Neural crest cell (in vitro differentiated cells): ENCODE measurements around the gene LAP3. TPM values are rescaled to one million over a fixed set of nuclear protein-coding genes. Genes with fewer than 3 reads are reported as not detected.
A peak's percentile ranks its signal among the peaks of the same experiment; 100 is the strongest.

ENCODE experiments used
- DNase-seq: peaks from one replicate; pipeline ENCODE4 v3.0.0; 2021; ENCODE audit warnings: low read depth, mixed read lengths, low spot score
- H3K27ac Mint-ChIP-seq: one replicate; pipeline ENCODE4 v1.8.0; 2021; ENCODE audit warnings: mild to moderate bottlenecking, mixed read lengths; ENCODE audit not compliant: unreplicated experiment
- H3K27me3 Mint-ChIP-seq: 2 replicates; pipeline ENCODE4 v1.8.0; 2021; ENCODE audit warnings: low read depth, mild to moderate bottlenecking, mixed read lengths
- H3K36me3 Mint-ChIP-seq: 2 replicates; pipeline ENCODE4 v1.8.0; 2021; ENCODE audit warnings: low read depth, mild to moderate bottlenecking, mixed read lengths
- H3K4me1 Mint-ChIP-seq: 2 replicates; pipeline ENCODE4 v1.8.0; 2021; ENCODE audit warnings: mixed read lengths
- H3K4me3 Mint-ChIP-seq: one replicate; pipeline ENCODE4 v1.8.0; 2021; ENCODE audit warnings: mild to moderate bottlenecking, mixed read lengths
- H3K9me3 Mint-ChIP-seq: 2 replicates; pipeline ENCODE4 v1.8.0; 2021; ENCODE audit warnings: mixed read lengths
- total RNA-seq: library from RNA; stranded (reverse); gene quantifications from 2 replicates; pipeline ENCODE4 v1.2.1, GENCODE V29; 2021
- TF ChIP-seq, protein P1 (sequence below): fragments of 200-600 bp; sonication (generic); conservative IDR thresholded peaks from 2 replicates; pipeline ENCODE4 v1.5.0; 2021; ENCODE audit warnings: antibody characterized with exemption, mild to moderate bottlenecking

LAP3 gene
- total RNA-seq, 1 donor from 2014 or later: 46.7 TPM

- Mint-ChIP-seq H3K9me3 (no peaks in the 10 kb centered on the region), H3K36me3 (peaks cover under 1% of the 10 kb centered on the region), H3K4me1 (peaks cover 28% of the 10 kb centered on the region), H3K27me3 (no peaks in the 10 kb centered on the region), H3K4me3 (peak overlapping the region; percentile 97), H3K27ac (peak overlapping the region; percentile 98)
- TF ChIP-seq, protein P1, sequence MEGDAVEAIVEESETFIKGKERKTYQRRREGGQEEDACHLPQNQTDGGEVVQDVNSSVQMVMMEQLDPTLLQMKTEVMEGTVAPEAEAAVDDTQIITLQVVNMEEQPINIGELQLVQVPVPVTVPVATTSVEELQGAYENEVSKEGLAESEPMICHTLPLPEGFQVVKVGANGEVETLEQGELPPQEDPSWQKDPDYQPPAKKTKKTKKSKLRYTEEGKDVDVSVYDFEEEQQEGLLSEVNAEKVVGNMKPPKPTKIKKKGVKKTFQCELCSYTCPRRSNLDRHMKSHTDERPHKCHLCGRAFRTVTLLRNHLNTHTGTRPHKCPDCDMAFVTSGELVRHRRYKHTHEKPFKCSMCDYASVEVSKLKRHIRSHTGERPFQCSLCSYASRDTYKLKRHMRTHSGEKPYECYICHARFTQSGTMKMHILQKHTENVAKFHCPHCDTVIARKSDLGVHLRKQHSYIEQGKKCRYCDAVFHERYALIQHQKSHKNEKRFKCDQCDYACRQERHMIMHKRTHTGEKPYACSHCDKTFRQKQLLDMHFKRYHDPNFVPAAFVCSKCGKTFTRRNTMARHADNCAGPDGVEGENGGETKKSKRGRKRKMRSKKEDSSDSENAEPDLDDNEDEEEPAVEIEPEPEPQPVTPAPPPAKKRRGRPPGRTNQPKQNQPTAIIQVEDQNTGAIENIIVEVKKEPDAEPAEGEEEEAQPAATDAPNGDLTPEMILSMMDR: no peak
- no peak for DNase-seq
Measured at GRCh38 chr4:17613761-17614415, 36.9 kb downstream of the LAP3 start.

- Mint-ChIP-seq H3K9me3 (no peaks in the 10 kb centered on the region), H3K4me3 (peak within 1 kb of the TSS; percentile 97), H3K27ac (peak within 1 kb of the TSS; percentile 98), H3K4me1 (peaks cover 31% of the 10 kb centered on the region), H3K36me3 (peaks cover 4% of the 10 kb centered on the region), H3K27me3 (no peaks in the 10 kb centered on the region)
- DNase-seq: peak; percentile 91
- TF ChIP-seq, protein P1: peak; percentile 40
Measured at GRCh38 chr4:17614416-17615299, 37.7 kb downstream of the LAP3 start, which contains the start of gene MED28. Gene MED28, plus strand, starts transcription at chr4:17614641. Its CDS starts 14 bp downstream, at chr4:17614655.

DNA sequence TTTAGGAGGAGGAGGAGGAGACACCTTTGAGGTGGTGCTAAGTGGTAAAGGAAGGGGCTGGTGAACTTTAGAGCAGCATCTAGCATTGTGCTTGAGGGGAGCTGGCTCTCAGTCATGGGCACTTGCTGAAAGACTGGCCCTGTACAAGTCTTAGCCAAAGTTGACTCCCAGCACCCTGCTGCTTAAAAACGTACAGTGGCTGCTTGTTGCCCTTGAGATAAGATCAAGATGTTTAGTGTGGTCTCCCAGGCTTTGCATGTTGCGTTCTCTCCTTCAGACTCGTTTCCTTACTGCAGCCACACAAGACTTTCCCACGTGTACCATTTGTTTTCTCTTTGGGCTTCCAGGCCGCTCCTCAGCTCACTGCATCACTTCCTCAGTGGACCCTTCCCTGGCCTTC is 39.3 kb downstream of the LAP3 start:
- no peaks in the 10 kb centered on the region for H3K9me3 Mint-ChIP-seq
- H3K27ac Mint-ChIP-seq: no peak overlapping the region
- H3K27me3 Mint-ChIP-seq: no peaks in the 10 kb centered on the region
- H3K4me1 Mint-ChIP-seq: peaks cover 31% of the 10 kb centered on the region
- TF ChIP-seq, protein P1: no peak
- DNase-seq: no peak
- H3K36me3 Mint-ChIP-seq: peaks cover 5% of the 10 kb centered on the region
- peak overlapping the region; percentile 87 for H3K4me3 Mint-ChIP-seq

- Mint-ChIP-seq H3K27ac (peak overlapping the region; percentile 9), H3K9me3 (no peaks in the 10 kb centered on the region), H3K4me1 (peaks cover 29% of the 10 kb centered on the region), H3K36me3 (peaks cover 13% of the 10 kb centered on the region), H3K4me3 (peak overlapping the region; percentile 60), H3K27me3 (no peaks in the 10 kb centered on the region)
- TF ChIP-seq, protein P1: no peak
- no peak for DNase-seq
Measured at GRCh38 chr4:17618926-17619325, 41.9 kb downstream of the LAP3 start.

GRCh38 chr4:17619416-17620105 is 42.6 kb downstream of the LAP3 start:
- Mint-ChIP-seq H3K27ac (peak overlapping the region; percentile 9), H3K27me3 (no peaks in the 10 kb centered on the region), H3K9me3 (no peaks in the 10 kb centered on the region), H3K4me1 (peaks cover 23% of the 10 kb centered on the region), H3K36me3 (peaks cover 19% of the 10 kb centered on the region), H3K4me3 (peak overlapping the region; percentile 21)
- no peak for DNase-seq
- TF ChIP-seq, protein P1: no peak
